Panc1 (cell line): Measurements from ENCODE around the gene INSYN1. TPM values are rescaled to one million over a fixed set of nuclear protein-coding genes. Genes with fewer than 3 reads are reported as not detected.
"Not testable (repeated sequence)": the region's sequence is repeated elsewhere in the genome, so short reads cannot be mapped to it uniquely, and the experiment has no call there.

Source experiments
- ATAC-seq: fragments of 200-7000 bp; cut with Tn5 transposase; 2 replicates; pipeline ENCODE4 v1.9.1; 2020; ENCODE audit warnings: mild to moderate bottlenecking, moderate library complexity
- BruUV-seq: library from RNA; stranded (reverse); fragments of 400-500 nt; replicated peaks from 2 replicates; lab custom pipeline; 2021; lab: Mats Ljungman, UMichigan
- CTCF ChIA-PET: fragments of 300-600 bp; sonication (Branson Sonifier 250); formaldehyde crosslinking; loops from one replicate; lab custom pipeline; 2022; ENCODE audit warnings: antibody characterized with exemption; lab: Charles Lee
- POLR2A ChIA-PET: fragments of 300-600 bp; sonication (Branson Sonifier 250); formaldehyde crosslinking; loops from one replicate; lab custom pipeline; 2022; ENCODE audit warnings: antibody characterized with exemption; lab: Charles Lee
- DNase-seq: peaks from one replicate; pipeline ENCODE4 v3.0.0-alpha.2; 2010; ENCODE audit warnings: low read depth, low spot score
- H3K27ac ChIP-seq: 2 replicates; pipeline ENCODE4 v1.5.1; 2011; ENCODE audit warnings: mild to moderate bottlenecking, low read length, inconsistent platforms
- H3K27me3 ChIP-seq: fragments of 200-500 bp; sonication (Bioruptor generic); 2 replicates; pipeline ENCODE4 v1.6.0; 2014; ENCODE audit warnings: low read length, inconsistent platforms; ENCODE audit not compliant: control insufficient read depth, insufficient read depth
- H3K36me3 ChIP-seq: fragments of 200-500 bp; sonication (Bioruptor generic); 2 replicates; pipeline ENCODE4 v1.5.1; 2014; ENCODE audit warnings: inconsistent platforms, mild to moderate bottlenecking, low read length, moderate library complexity; ENCODE audit not compliant: control insufficient read depth, insufficient read depth
- H3K4me1 ChIP-seq: 2 replicates; pipeline ENCODE4 v1.5.1; 2011; ENCODE audit warnings: inconsistent platforms, mild to moderate bottlenecking, low read length, moderate library complexity; ENCODE audit not compliant: control insufficient read depth, insufficient read depth
- H3K4me3 ChIP-seq, 2 experiments: 2 replicates each; pipeline ENCODE4 v1.5.1; 2011 to 2012; ENCODE audit warnings: low read depth in 2 of 2, low read length in 2 of 2, mild to moderate bottlenecking in 2 of 2, inconsistent platforms in 1 of 2, moderate library complexity in 1 of 2
- H3K9me3 ChIP-seq: fragments of 200-500 bp; sonication (Bioruptor generic); 2 replicates; pipeline ENCODE4 v1.5.1; 2014; ENCODE audit warnings: low read depth, mild to moderate bottlenecking, inconsistent platforms, low read length, moderate library complexity; ENCODE audit not compliant: control insufficient read depth, insufficient read depth
- CTCF ChIP-seq: fragments of 450-650 bp; IDR thresholded peaks from 2 replicates; pipeline ENCODE4 v1.5.1; 2017; ENCODE audit warnings: mild to moderate bottlenecking
- POLR2AphosphoS5 ChIP-seq: IDR thresholded peaks from 2 replicates; pipeline ENCODE4 v1.6.1; 2012; ENCODE audit warnings: mild to moderate bottlenecking, low read depth, low read length, moderate library complexity
- REST ChIP-seq, 2 experiments: IDR thresholded peaks; 2 replicates each; pipeline ENCODE4 v1.6.1; 2011 to 2012; ENCODE audit warnings: low read depth in 2 of 2, control low read depth in 1 of 2, low read length in 1 of 2, mild to moderate bottlenecking in 1 of 2, moderate library complexity in 1 of 2; ENCODE audit not compliant: insufficient read depth in 1 of 2
- SIN3A ChIP-seq: IDR thresholded peaks from 2 replicates; pipeline ENCODE4 v1.6.1; 2012; ENCODE audit warnings: low read depth, mild to moderate bottlenecking, low read length, moderate library complexity, borderline replicate concordance; ENCODE audit not compliant: insufficient read depth
- TCF7L2 ChIP-seq: IDR thresholded peaks from 2 replicates; pipeline ENCODE4 v1.6.1; 2011; ENCODE audit warnings: mild to moderate bottlenecking, low read depth, low read length, inconsistent platforms
- in situ Hi-C: cut with HindIII; loops from 2 replicates; pipeline ENCODE4 v1.10.0; 2016; ENCODE audit warnings: low sequenced_read_pairs, low pct_unique_long_range_greater_than_20kb
- intact Hi-C: fragments of 100-400 bp; cut with micrococcal nuclease; formaldehyde crosslinking; loops from one replicate; pipeline ENCODE4 v1.10.0; 2022; ENCODE audit not compliant: unreplicated experiment
- total RNA-seq: library from RNA; stranded (reverse); gene quantifications from one replicate; pipeline ENCODE4 v1.2.1, GENCODE V29; 2021; ENCODE audit not compliant: unreplicated experiment

INSYN1 gene
- total RNA-seq, 1 experiment from 2014 or later, result 2.6 TPM

- ChIA-PET POLR2A (no interaction called here), CTCF (no interaction called here)
- H3K4me3 ChIP-seq, result no peak overlapping the region
- in situ Hi-C loops, result no loop called here
- H3K27me3 ChIP-seq, result no peaks in the 10 kb centered on the region
- ATAC-seq (no peak; the same call in 1 of the 2 replicates), DNase-seq (no peak)
- intact Hi-C loops, result no loop called here
- no TSS peak for BruUV-seq
- no peaks in the 10 kb centered on the region for H3K36me3 ChIP-seq
- H3K9me3 ChIP-seq, result no peaks in the 10 kb centered on the region
- H3K27ac ChIP-seq, result no peak overlapping the region
- TF ChIP-seq SIN3A, result no peak
- TF ChIP-seq CTCF, result no peak
- TF ChIP-seq TCF7L2, result no peak
- TF ChIP-seq REST (IDR thresholded peaks at IDR 0.05; ENCODE audit: insufficient read depth in 1 of 2, low read depth in 2 of 2, low read length in 1 of 2), result no peak
- no peaks in the 10 kb centered on the region for H3K4me1 ChIP-seq
These were observed 41.4 kb upstream of the INSYN1 start for GRCh38 chr15:73794443-73795133.

DNA sequence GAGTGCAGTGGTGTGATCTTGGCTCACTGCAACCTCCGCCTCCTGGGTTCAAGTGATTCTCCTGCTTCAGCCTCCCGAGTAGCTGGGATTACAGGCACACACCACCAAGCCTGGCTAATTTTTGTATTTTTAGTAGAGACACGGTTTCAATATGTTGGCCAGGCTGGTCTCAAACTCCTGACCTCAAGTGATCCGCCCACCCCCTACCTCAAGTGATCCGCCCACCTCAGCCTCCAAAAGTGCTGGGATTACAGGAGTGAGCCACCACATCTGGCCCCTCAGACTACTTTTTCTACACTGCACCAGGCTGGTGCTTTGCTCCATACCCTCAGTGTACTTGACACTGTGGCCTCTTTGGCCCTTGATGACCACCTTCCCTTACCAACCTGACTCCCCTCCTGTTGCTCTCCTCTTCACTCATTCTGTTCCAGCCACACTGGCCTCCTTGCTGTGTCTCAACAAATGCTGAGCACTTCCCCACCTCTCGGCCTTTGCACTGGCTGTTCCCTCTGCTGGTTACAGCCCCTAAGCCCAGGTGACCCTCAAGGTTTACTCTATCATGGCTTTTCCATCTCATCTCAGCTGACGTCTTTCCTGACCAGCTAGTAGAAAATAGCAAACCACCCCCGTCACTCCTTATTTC lies 39.9 kb upstream of the INSYN1 start:
- intact Hi-C loops, ATAC-seq, H3K36me3 ChIP-seq, H3K4me1 ChIP-seq, CTCF ChIA-PET, H3K9me3 ChIP-seq, in situ Hi-C loops, DNase-seq, H3K4me3 ChIP-seq, H3K27me3 ChIP-seq, BruUV-seq, H3K27ac ChIP-seq, POLR2A ChIA-PET: not testable (repeated sequence)

- ChIA-PET CTCF (no interaction called here), POLR2A (no interaction called here)
- Histone ChIP-seq H3K27ac (no peak overlapping the region), H3K4me1 (no peaks in the 10 kb centered on the region), H3K36me3 (no peaks in the 10 kb centered on the region), H3K27me3 (no peaks in the 10 kb centered on the region), H3K4me3 (no peak overlapping the region), H3K9me3 (no peaks in the 10 kb centered on the region)
- DNase-seq (no peak), ATAC-seq (peak; percentile 58; the same call in 1 of the 2 replicates)
- intact Hi-C loops, result no loop called here
- in situ Hi-C loops, result no loop called here
- no peak for TF ChIP-seq SIN3A
- TF ChIP-seq POLR2AphosphoS5, result no peak
- TF ChIP-seq REST (IDR thresholded peaks at IDR 0.05; ENCODE audit: insufficient read depth in 1 of 2, low read depth in 2 of 2, low read length in 1 of 2), result no peak
- no TSS peak for BruUV-seq
These were observed 39.3 kb upstream of the INSYN1 start for GRCh38 chr15:73792415-73792814.
